Activated naive CD8-positive, alpha-beta T cell treated with anti-CD3 and anti-CD28 coated beads, Interleukin-2, amount 10 ng/mL, durations not matched to agents 7 days and 5 days (primary cell): ENCODE results near the gene UGT1A4. TPM values are rescaled to one million over a fixed set of nuclear protein-coding genes. Genes with fewer than 3 reads are reported as not detected.
A peak's percentile ranks its signal among the peaks of the same experiment; 100 is the strongest.

ENCODE experiments used
- ATAC-seq: fragments of 150-1000 bp; cut with Tn5 transposase; one replicate; pipeline ENCODE4 v1.10.0; 2021; ENCODE audit warnings: low read depth, moderate library complexity
- POLR2A ChIA-PET: fragments of 350-600 bp; sonication (Branson Sonifier 250); formaldehyde crosslinking; loops from one replicate; lab custom pipeline; 2021; ENCODE audit warnings: antibody characterized with exemption; lab: Charles Lee
- DNase-seq: peaks from one replicate; pipeline ENCODE4 v3.0.0; 2021
- H3K27ac Mint-ChIP-seq: one replicate; pipeline ENCODE4 v1.8.0; 2022; ENCODE audit warnings: mild to moderate bottlenecking, mixed read lengths
- H3K27me3 Mint-ChIP-seq: one replicate; pipeline ENCODE4 v1.8.0; 2022; ENCODE audit warnings: mild to moderate bottlenecking, moderate library complexity, mixed read lengths
- H3K36me3 Mint-ChIP-seq: one replicate; pipeline ENCODE4 v1.8.0; 2021; ENCODE audit warnings: mild to moderate bottlenecking, mixed read lengths
- H3K4me1 Mint-ChIP-seq: one replicate; pipeline ENCODE4 v1.8.0; 2021; ENCODE audit warnings: mixed read lengths
- H3K4me3 Mint-ChIP-seq: one replicate; pipeline ENCODE4 v1.8.0; 2022; ENCODE audit warnings: mild to moderate bottlenecking, moderate library complexity, mixed read lengths
- H3K9me3 Mint-ChIP-seq: one replicate; pipeline ENCODE4 v1.8.0; 2021; ENCODE audit warnings: mixed read lengths
- total RNA-seq, 2 experiments: library from RNA; stranded (reverse); gene quantifications; one replicate each; pipeline ENCODE4 v1.2.3, GENCODE V29; 2021

Gene UGT1A4
- total RNA-seq, 2 experiments from 2014 or later = not detected

DNA sequence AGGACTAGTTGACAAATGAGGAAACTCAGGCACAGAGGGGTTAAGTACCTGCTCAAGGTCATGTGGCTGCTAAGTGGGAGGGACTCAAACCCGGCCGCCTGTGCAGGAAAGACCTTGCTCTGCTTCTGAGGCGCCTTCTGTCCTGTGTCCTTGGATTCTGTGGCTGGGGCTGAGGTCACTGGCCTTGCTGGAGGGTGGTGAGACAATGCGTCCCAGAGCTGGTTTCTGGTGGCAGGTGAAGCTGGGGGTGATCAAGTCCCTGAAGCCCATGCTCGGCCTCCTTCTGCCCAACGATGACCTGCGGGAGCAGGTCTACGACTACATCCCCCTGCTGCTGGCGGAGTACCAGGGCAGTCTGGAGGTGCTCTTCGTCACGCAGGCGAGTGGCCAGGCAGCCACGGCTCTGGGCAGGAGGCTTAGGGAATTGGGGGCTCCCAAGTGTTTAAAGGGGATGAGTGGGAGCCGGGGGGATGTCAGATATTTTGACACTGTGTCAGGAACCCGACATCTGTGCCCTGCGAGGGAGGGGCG is 75.7 kb downstream of the UGT1A4 start:
- DNase-seq (no peak), ATAC-seq (no peak)
- Mint-ChIP-seq H3K27me3 (peaks cover 9% of the 10 kb centered on the region), H3K36me3 (no peaks in the 10 kb centered on the region), H3K9me3 (no peaks in the 10 kb centered on the region), H3K4me3 (no peak overlapping the region), H3K27ac (no peak overlapping the region), H3K4me1 (no peaks in the 10 kb centered on the region)
- POLR2A ChIA-PET = no interaction called here

DNA sequence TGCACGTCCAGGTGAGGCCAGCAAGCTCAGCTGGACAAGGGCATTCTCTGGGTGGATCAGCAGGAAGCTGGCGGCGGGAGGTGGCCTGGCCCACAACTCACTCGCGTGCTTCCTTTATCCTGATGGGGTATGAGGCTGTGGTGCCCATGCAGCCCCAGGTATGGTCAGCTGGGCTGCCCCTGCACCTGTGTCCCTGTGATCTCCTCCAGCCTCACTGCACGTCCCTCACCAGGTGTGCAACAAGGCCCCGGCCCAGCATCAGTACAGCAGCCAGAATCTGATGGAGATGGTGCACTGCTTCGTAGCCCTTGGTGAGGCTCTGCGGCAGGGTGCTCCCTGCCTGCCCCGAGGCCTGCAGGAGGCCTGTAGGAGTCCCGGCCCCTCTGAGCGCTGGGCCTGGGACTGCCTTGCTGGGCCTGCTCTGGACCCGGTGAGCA is 77.2 kb downstream of the UGT1A4 start:
- no peak overlapping the region for H3K27ac Mint-ChIP-seq
- peaks cover 9% of the 10 kb centered on the region for H3K27me3 Mint-ChIP-seq
- POLR2A ChIA-PET = no interaction called here
- H3K36me3 Mint-ChIP-seq = no peaks in the 10 kb centered on the region
- ATAC-seq (no peak), DNase-seq (no peak)
- H3K4me3 Mint-ChIP-seq = no peak overlapping the region
- peaks cover 4% of the 10 kb centered on the region for H3K4me1 Mint-ChIP-seq
- no peaks in the 10 kb centered on the region for H3K9me3 Mint-ChIP-seq

DNA sequence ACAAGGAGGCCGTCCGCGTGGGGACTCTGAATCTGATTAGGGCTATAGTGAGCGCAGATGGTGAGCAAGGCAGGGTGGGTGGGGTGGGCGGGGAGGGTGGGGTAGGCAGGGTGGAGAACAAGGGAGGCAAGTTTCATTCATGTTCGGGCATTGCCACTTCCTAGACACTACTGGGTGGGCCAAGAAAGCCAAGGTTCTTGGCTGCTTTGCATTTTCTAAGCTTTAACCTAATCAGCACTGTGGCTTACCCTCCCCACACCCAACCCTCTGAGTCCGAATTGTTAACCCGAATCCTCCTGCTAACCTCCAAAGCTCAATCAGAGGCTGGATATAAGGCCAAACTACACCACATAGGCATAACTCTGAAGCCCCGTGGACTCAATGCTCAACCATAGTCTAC is 77.7 kb downstream of the UGT1A4 start:
- peaks cover 9% of the 10 kb centered on the region for H3K27me3 Mint-ChIP-seq
- DNase-seq = no peak
- POLR2A ChIA-PET = no interaction called here

DNA sequence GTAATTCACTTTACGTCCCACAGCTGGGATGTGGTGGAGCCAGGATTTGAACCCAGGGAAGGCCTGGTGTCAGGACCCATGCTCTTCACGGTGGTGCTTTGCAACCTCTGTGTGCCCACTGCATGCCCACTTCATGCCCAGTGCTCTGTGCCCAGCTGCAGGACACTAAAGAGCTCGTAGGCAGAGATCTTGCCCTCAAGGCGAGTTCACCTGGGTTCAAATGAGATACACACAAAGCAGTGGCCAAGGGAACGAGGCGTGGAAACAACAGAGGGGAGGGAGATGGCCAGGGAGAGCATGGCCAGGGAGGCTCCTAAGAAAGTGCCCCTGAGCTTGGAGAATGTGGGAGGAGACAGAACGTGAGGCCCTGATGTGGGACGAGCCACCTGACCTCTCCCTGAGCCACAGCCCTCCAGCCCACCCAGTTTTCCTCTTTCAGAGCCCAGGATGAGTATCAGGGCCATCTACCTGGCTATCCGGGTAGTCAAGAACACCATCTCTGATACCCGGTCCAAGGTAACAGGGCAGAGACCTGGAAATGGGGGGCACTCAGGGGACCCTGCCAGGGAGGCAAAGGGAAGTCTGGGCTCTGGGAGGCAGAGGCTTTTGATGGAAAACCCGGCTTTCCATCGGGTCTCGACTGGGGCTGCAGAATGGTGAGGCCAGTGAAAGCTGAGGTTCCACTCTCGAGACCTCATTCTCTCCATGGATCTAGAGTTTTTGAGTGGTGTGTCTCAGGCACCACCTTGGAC is 80.0 kb downstream of the UGT1A4 start:
- DNase-seq (no peak), ATAC-seq (no peak)
- Mint-ChIP-seq H3K27ac (no peak overlapping the region), H3K27me3 (peaks cover 12% of the 10 kb centered on the region), H3K4me1 (peaks cover 7% of the 10 kb centered on the region), H3K9me3 (no peaks in the 10 kb centered on the region), H3K4me3 (no peak overlapping the region), H3K36me3 (no peaks in the 10 kb centered on the region)
- POLR2A ChIA-PET = no interaction called here

More for the DNA sequence above, 77.7 kb downstream of the UGT1A4 start:
- Mint-ChIP-seq H3K27ac (no peak overlapping the region), H3K4me1 (peaks cover 6% of the 10 kb centered on the region), H3K4me3 (no peak overlapping the region), H3K36me3 (no peaks in the 10 kb centered on the region), H3K9me3 (no peaks in the 10 kb centered on the region)
- no peak for ATAC-seq

DNA sequence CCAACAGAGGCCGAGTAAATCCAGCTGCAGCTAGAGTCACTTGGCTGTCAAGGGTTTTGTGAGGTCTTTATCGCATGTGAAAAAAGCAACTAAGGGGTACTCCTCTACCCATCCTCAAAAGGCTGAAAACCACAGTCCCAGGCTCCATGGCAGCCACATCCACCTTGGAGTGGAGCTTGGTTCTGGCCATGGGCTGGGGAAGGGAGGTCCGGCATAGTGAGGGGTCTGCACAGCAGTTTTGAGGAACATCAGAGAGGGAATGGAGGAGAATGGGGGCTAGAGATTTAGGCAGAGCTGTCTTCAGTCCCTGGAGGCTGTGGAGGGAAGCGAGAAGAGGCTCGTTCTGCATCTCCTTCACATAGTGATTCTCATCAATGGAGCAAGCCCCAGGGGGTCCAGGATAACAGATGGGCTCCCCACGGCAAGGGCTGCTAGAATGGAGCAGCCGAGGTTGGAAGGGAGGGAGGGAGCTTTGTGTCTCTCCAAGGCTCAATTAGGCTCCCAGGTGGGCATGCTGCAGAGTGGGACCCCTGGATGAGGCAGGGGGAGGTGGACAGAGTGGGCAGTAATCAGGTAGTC is 80.6 kb downstream of the UGT1A4 start:
- H3K27ac Mint-ChIP-seq = no peak overlapping the region
- POLR2A ChIA-PET = no interaction called here
- H3K36me3 Mint-ChIP-seq = no peaks in the 10 kb centered on the region
- DNase-seq (no peak), ATAC-seq (no peak)
- H3K4me1 Mint-ChIP-seq = peaks cover 7% of the 10 kb centered on the region
- H3K9me3 Mint-ChIP-seq = no peaks in the 10 kb centered on the region
- H3K27me3 Mint-ChIP-seq = peaks cover 12% of the 10 kb centered on the region
- no peak overlapping the region for H3K4me3 Mint-ChIP-seq

DNA sequence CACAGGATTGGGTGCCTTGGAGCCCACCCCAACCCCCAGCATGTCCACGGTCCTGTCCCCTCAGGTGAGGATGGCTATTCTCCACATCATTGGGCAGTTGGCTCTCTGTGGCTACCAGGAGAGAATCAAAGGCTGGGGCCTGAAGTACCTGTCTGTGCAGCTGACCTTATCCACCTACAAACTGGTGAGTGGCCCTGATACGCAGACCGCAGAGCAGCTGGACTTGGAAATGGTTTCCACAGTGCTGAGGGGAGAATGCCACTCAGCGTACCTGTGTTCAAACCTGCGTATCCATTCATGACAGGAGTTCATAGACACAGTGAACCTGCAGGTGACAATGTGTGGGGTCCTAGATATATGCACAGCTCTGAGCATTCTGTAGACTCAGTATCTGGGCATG is 81.2 kb downstream of the UGT1A4 start:
- Mint-ChIP-seq H3K27me3 (peaks cover 16% of the 10 kb centered on the region), H3K4me3 (no peak overlapping the region), H3K36me3 (no peaks in the 10 kb centered on the region), H3K9me3 (no peaks in the 10 kb centered on the region), H3K27ac (no peak overlapping the region), H3K4me1 (peaks cover 7% of the 10 kb centered on the region)
- no peak for DNase-seq
- POLR2A ChIA-PET = no interaction called here
- no peak for ATAC-seq

DNA sequence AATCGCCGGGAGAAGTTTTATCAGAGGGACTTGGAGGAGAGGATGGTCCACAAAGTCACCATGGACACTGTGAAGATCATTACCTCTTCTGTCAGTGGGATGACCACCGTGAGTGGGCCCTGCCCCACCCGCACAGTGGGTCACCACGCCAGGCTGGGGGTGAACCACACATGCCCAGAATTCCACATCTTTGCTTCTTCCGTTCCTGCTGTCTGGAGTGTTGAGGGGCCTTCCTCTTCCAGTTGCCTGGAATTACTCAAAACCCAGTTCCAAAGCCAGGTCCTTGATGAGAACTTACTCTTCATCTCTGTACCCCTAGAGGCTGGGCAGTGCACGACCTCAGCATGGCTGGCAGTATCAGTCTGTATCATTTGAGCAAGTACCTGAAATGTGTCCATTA is 81.7 kb downstream of the UGT1A4 start:
- no peak for DNase-seq
- no peak for ATAC-seq
- Mint-ChIP-seq H3K9me3 (no peaks in the 10 kb centered on the region), H3K27me3 (peaks cover 20% of the 10 kb centered on the region), H3K4me1 (peaks cover 7% of the 10 kb centered on the region), H3K4me3 (no peak overlapping the region), H3K36me3 (no peaks in the 10 kb centered on the region), H3K27ac (no peak overlapping the region)
- POLR2A ChIA-PET = no interaction called here

DNA sequence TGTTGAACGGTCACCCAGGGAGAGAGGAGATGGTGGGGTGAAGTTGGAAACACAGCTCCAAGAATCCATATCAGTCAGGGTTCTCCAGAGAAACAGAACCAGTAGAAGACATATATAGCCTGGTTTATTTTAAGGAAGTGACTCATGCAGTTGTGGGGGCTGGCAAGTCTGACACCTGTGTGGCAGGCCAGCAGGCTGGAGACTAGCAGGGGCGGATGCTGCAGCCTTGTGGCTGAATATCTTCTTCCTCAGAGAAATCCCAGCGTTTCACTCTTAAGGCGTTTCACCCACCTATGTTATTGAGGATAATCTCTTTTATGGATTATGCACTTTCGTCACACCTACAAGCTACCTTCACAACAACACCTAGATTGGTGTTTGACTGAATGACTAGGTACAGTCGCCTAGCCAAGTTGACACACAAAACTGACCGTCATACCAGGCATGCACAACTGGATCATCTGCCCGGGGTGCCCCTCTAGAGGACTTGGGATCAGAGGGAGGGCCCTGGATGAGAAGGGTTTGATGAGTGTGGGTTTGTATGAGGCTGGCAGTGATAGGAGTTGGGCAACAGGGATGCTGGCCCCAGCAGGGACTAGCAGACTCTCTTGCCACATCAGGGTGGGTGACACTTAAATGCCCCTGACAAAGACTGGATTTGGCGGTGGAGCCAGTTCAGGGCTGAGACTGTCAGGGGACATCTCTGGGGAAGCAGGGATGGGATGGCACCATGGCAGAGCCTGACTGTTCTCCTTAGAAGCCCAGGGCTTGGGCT is 83.0 kb downstream of the UGT1A4 start:
- Mint-ChIP-seq H3K36me3 (no peaks in the 10 kb centered on the region), H3K4me1 (peaks cover 7% of the 10 kb centered on the region), H3K4me3 (no peak overlapping the region), H3K9me3 (no peaks in the 10 kb centered on the region), H3K27ac (no peak overlapping the region), H3K27me3 (peaks cover 29% of the 10 kb centered on the region)
- ATAC-seq (peak; percentile 92), DNase-seq (no peak)
- POLR2A ChIA-PET = no interaction called here

DNA sequence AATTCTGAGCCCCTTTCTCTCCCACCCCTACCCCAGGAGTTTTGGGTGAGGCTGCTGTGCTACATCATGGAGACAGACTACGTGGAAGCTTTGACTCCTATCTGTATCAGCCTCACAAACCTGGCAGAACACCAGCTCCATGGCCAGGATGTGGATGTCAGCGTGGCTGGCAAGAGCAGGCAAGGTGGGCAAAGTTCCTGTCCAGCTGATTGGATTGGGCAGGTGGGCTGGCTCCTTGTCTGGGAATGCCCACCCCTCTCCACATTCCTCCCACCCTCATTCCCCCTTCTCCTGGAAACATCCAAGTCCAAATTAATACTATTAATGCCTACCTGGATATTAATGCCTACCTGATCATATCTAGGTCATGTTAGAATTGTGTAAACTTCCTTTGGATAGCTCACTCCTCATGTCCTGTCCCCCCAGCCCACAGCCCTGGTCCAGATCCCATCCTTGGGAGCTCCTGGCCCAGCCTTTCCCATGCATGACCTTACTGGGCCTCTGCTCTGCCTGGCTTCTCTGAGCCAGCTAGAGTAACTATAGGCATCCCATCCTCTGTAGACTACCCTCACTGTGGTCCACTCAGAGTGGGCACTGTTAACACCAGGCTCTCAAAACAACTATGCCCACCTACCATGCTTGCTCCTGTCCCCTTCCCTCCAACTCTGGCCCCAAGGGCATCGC is 83.7 kb downstream of the UGT1A4 start:
- ATAC-seq = no peak
- Mint-ChIP-seq H3K36me3 (no peaks in the 10 kb centered on the region), H3K9me3 (no peaks in the 10 kb centered on the region), H3K4me3 (no peak overlapping the region), H3K4me1 (peaks cover 7% of the 10 kb centered on the region), H3K27ac (no peak overlapping the region), H3K27me3 (peaks cover 29% of the 10 kb centered on the region)
- DNase-seq = no peak
- POLR2A ChIA-PET = no interaction called here

DNA sequence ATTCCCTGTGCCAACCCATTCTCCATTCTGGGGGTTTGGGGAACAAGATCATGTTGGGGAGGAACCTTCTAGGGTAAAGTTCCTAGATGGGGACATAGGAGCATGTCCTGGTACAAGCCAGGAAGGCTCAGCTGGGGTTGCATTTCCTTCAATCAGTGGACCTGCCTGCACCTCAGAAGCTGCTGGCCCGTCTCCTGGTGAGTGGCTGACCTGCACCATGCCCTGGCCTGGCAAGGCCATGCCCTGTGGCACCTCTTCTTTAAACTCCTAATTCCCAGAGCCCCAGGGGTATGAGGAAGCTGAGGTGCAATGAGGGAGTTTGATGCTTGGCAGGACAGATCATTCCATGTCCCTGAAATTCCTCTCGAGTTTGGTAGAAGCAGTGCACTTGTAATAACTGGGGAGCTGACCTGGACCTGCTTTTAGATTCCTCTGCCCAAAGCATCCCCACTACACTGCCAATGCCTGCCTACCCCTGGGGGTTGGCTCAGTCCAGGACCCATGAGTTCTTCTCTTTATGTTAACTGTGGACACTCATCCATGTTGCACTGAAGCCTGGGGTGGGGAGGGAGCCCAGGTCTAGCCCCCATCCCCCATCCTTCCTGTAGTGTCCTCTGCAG is 84.9 kb downstream of the UGT1A4 start:
- Mint-ChIP-seq H3K4me3 (no peak overlapping the region), H3K27me3 (peaks cover 22% of the 10 kb centered on the region), H3K27ac (no peak overlapping the region), H3K4me1 (peaks cover 7% of the 10 kb centered on the region), H3K9me3 (no peaks in the 10 kb centered on the region), H3K36me3 (no peaks in the 10 kb centered on the region)
- POLR2A ChIA-PET = no interaction called here
- ATAC-seq (no peak), DNase-seq (no peak)

DNA sequence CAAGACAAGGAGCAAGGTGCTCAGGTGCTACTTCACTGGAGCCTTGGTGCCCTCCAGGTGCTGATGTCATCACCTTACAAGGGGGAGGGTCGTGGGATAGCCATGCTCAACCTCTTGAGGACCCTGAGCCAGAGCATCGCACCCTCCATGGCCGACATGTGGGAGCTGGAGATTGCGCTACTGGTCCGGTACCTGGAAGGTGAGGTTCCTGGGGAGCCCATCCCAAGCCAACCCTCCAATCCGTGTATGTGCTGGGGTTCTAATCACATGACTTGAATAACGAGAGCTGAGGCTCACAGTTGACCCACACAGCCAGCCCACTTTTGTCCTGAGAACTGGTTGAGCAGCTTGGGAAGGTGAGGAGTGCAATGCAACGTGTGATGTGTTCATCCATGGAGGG is 85.5 kb downstream of the UGT1A4 start:
- ATAC-seq = no peak
- peaks cover 7% of the 10 kb centered on the region for H3K4me1 Mint-ChIP-seq
- H3K27me3 Mint-ChIP-seq = peaks cover 20% of the 10 kb centered on the region
- POLR2A ChIA-PET = no interaction called here
- no peaks in the 10 kb centered on the region for H3K36me3 Mint-ChIP-seq
- H3K27ac Mint-ChIP-seq = no peak overlapping the region
- H3K9me3 Mint-ChIP-seq = no peaks in the 10 kb centered on the region
- DNase-seq = no peak
- H3K4me3 Mint-ChIP-seq = no peak overlapping the region

DNA sequence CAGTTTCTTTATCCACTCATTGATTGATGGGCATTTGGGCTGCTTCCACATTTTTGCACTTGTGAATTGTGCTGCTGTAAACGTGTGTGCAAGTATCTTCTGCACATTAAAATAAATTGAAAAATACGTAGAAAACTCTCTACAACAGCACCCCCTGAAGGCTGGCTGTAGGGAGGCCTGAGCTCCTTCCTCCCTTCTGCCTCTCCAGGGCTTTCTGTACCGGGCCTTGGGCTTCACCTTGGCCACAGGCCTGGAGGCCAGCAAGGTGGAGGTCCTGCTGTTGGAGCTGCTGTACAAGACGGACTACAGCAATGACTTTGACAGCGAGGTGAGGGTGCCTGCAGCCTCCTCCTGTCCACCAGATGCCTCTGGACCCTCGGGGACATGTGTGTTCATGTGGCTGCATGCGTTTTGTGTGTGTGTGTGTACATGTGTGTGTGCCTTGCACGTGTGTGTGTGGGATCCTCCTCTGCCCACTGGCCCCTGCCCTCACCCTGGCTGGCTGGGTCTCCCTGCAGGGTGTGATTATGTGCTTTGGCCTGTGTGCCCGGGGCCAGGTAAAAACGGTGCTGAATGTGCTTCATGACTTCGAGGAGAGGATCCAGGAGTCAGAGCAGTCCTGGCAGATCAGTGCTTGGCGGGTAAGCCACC is 88.8 kb downstream of the UGT1A4 start:
- Mint-ChIP-seq H3K4me3 (no peak overlapping the region), H3K36me3 (no peaks in the 10 kb centered on the region), H3K4me1 (no peaks in the 10 kb centered on the region), H3K27me3 (peaks cover 20% of the 10 kb centered on the region), H3K27ac (no peak overlapping the region), H3K9me3 (no peaks in the 10 kb centered on the region)
- DNase-seq = no peak
- POLR2A ChIA-PET = no interaction called here
- ATAC-seq = no peak
